HEK293T (cell line): ENCODE data around the gene NKIRAS2.

ENCODE experiments used
- SP1 ChIP-seq: fragments of 450-650 bp; IDR thresholded peaks from 2 replicates; pipeline ENCODE4 v1.6.1; 2017
- SUZ12 ChIP-seq: fragments of 450-650 bp; IDR thresholded peaks from 2 replicates; pipeline ENCODE4 v1.6.1; 2016; ENCODE audit warnings: mild to moderate bottlenecking
- TARDBP ChIP-seq: fragments of 450-650 bp; IDR thresholded peaks from 2 replicates; pipeline ENCODE4 v1.6.1; 2016

DNA sequence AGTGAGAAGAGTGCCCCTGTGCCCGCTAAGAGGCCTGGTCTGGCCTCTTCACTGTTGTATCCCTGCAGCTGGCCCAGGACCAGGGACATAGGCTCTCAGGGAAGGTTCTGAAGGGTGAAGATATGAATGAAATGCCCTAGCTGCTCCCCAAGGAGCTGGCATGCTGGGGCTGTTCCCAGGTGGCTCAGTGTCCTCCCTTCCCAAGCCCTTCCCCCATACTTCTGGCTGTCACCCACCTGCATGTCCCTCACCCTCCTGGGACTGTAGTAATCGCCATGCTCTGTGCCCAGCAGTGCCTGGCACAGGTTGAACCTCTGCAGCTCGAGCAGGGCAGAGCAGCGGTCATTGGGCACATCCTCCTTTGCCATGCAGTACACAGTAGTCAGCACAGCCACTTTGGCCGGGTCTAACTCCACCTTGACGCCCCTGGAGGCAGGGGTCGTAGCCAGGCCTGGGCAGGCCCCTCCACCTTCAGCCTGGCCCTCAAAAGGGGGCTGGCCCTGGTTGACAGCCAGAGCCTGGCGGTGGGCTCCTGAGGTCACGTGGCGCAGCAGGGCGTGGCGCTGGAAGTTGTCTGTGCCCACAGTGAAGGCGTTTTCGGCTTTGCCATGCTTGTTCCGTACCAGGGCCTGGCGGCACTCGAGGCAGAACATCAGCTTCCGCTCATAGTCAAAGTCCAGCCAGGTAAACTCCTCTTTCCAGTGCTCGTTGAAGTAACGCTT lies 22.9 kb downstream of the NKIRAS2 start:
- TF ChIP-seq SP1 (no peak), SUZ12 (no peak), TARDBP (no peak)
